Astrocyte (in vitro differentiated cells and primary cell): Measurements from ENCODE around the gene ARL9. TPM values are rescaled to one million over a fixed set of nuclear protein-coding genes. Genes with fewer than 3 reads are reported as not detected.

ENCODE experiments used
- DNase-seq: peaks from one replicate; pipeline ENCODE4 v3.0.0-alpha.2; 2010; ENCODE audit warnings: low read depth
- FAIRE-seq: peaks from 2 replicates; lab custom pipeline; 2011; peaks lifted over from hg19 to GRCh38; lab: Jason Lieb, UNC
- H2AFZ ChIP-seq: 2 replicates; pipeline ENCODE4 v1.6.0; 2012; ENCODE audit warnings: low read depth, low read length, inconsistent platforms
- H3K27ac ChIP-seq: 2 replicates; pipeline ENCODE4 v1.5.1; 2011; ENCODE audit warnings: low read depth, low read length, inconsistent platforms
- H3K27me3 ChIP-seq: 2 replicates; pipeline ENCODE4 v1.6.0; 2011; ENCODE audit warnings: low read length, inconsistent platforms; ENCODE audit not compliant: insufficient read depth
- H3K36me3 ChIP-seq: 2 replicates; pipeline ENCODE4 v1.5.1; 2011; ENCODE audit warnings: low read length, inconsistent platforms; ENCODE audit not compliant: insufficient read depth
- H3K4me1 ChIP-seq: 2 replicates; pipeline ENCODE4 v1.5.1; 2011; ENCODE audit warnings: low read length, inconsistent platforms; ENCODE audit not compliant: insufficient read depth
- H3K4me2 ChIP-seq: 2 replicates; pipeline ENCODE4 v1.6.0; 2012; ENCODE audit warnings: low read length, inconsistent platforms
- H3K4me3 ChIP-seq: 2 replicates; pipeline ENCODE4 v1.5.1; 2011; ENCODE audit warnings: low read depth, mild to moderate bottlenecking, low read length, inconsistent platforms; ENCODE audit not compliant: insufficient read depth
- H3K79me2 ChIP-seq: 2 replicates; pipeline ENCODE4 v1.6.0; 2012; ENCODE audit warnings: mild to moderate bottlenecking, low read length, inconsistent platforms; ENCODE audit not compliant: insufficient read depth
- H3K9ac ChIP-seq: 2 replicates; pipeline ENCODE4 v1.6.0; 2012; ENCODE audit warnings: mild to moderate bottlenecking, low read length, inconsistent platforms
- H3K9me3 ChIP-seq: 2 replicates; pipeline ENCODE4 v1.5.1; 2012; ENCODE audit warnings: low read depth, mild to moderate bottlenecking, low read length, inconsistent platforms; ENCODE audit not compliant: insufficient read depth
- H4K20me1 ChIP-seq: 2 replicates; pipeline ENCODE4 v1.6.0; 2012; ENCODE audit warnings: low read length, inconsistent platforms; ENCODE audit not compliant: insufficient read depth
- H3K27ac Mint-ChIP-seq: one replicate; pipeline ENCODE4 v1.8.0; 2021; ENCODE audit warnings: mild to moderate bottlenecking, mixed read lengths; ENCODE audit not compliant: unreplicated experiment
- H3K27me3 Mint-ChIP-seq: one replicate; pipeline ENCODE4 v1.8.0; 2021; ENCODE audit warnings: low read depth, mixed read lengths; ENCODE audit not compliant: unreplicated experiment
- H3K36me3 Mint-ChIP-seq: one replicate; pipeline ENCODE4 v1.8.0; 2021; ENCODE audit warnings: low read depth, mixed read lengths; ENCODE audit not compliant: unreplicated experiment
- H3K4me1 Mint-ChIP-seq: one replicate; pipeline ENCODE4 v1.8.0; 2021; ENCODE audit warnings: low read depth, mixed read lengths; ENCODE audit not compliant: unreplicated experiment
- H3K4me3 Mint-ChIP-seq: one replicate; pipeline ENCODE4 v1.8.0; 2021; ENCODE audit warnings: mild to moderate bottlenecking, moderate library complexity, mixed read lengths; ENCODE audit not compliant: unreplicated experiment
- H3K9me3 Mint-ChIP-seq: one replicate; pipeline ENCODE4 v1.8.0; 2021; ENCODE audit warnings: mild to moderate bottlenecking, mixed read lengths; ENCODE audit not compliant: unreplicated experiment
- CTCF ChIP-seq: IDR thresholded peaks from 2 replicates; pipeline ENCODE4 v1.5.1; 2011; ENCODE audit warnings: low read depth, mild to moderate bottlenecking, inconsistent platforms, low read length, moderate library complexity; ENCODE audit not compliant: insufficient read depth
- EZH2 ChIP-seq: IDR thresholded peaks from 2 replicates; pipeline ENCODE4 v1.6.1; 2012; ENCODE audit warnings: mild to moderate bottlenecking, low read length, inconsistent platforms; ENCODE audit not compliant: insufficient read depth
- total RNA-seq: library from RNA; stranded (reverse); gene quantifications from 2 replicates; pipeline ENCODE4 v1.2.1, GENCODE V29; 2021

Gene ARL9
- total RNA-seq, 1 donor from 2014 or later = 0.73 TPM

GRCh38 chr4:56466910-56467283 lies 38.7 kb upstream of the ARL9 start:
- H3K4me3 Mint-ChIP-seq = peak overlapping the region; percentile 97

GRCh38 chr4:56467284-56468096 lies 38.1 kb upstream of the ARL9 start, which contains the start of gene SRP72:
Gene SRP72, plus strand, starts transcription at chr4:56467617. Its CDS starts 19 bp downstream, at chr4:56467636.
- Histone ChIP-seq H3K9me3 (no peaks in the 10 kb centered on the region), H3K79me2 (peaks cover 83% of the 10 kb centered on the region), H2AFZ (peak within 1 kb of the TSS; percentile 90), H3K4me1 (peaks cover 11% of the 10 kb centered on the region), H4K20me1 (peaks cover 38% of the 10 kb centered on the region), H3K4me3 (peak within 1 kb of the TSS; percentile 100), H3K9ac (peak within 1 kb of the TSS; percentile 99), H3K36me3 (peaks cover 19% of the 10 kb centered on the region), H3K4me2 (peak within 1 kb of the TSS; percentile 99), H3K27me3 (no peaks in the 10 kb centered on the region), H3K27ac (peak within 1 kb of the TSS; percentile 95)
- peak within 1 kb of the TSS; percentile 97 for H3K4me3 Mint-ChIP-seq
- FAIRE-seq (no peak), DNase-seq (peak; percentile 83)
- no peak for TF ChIP-seq EZH2
- peak within 1 kb of the TSS; percentile 99 for H3K27ac Mint-ChIP-seq
- H3K4me1 Mint-ChIP-seq = peaks cover 18% of the 10 kb centered on the region
- no peaks in the 10 kb centered on the region for H3K9me3 Mint-ChIP-seq
- no peaks in the 10 kb centered on the region for H3K27me3 Mint-ChIP-seq
- peaks cover 5% of the 10 kb centered on the region for H3K36me3 Mint-ChIP-seq

More at GRCh38 chr4:56466910-56467283, 38.7 kb upstream of the ARL9 start:
- FAIRE-seq (no peak), DNase-seq (no peak)
- Mint-ChIP-seq H3K27ac (peak overlapping the region; percentile 99), H3K36me3 (peaks cover 5% of the 10 kb centered on the region), H3K4me1 (peaks cover 18% of the 10 kb centered on the region), H3K9me3 (no peaks in the 10 kb centered on the region), H3K27me3 (no peaks in the 10 kb centered on the region)
- Histone ChIP-seq H3K79me2 (peaks cover 83% of the 10 kb centered on the region), H3K36me3 (peaks cover 22% of the 10 kb centered on the region), H3K4me3 (peak overlapping the region; percentile 100), H3K4me1 (peaks cover 11% of the 10 kb centered on the region), H4K20me1 (peaks cover 38% of the 10 kb centered on the region), H3K9ac (peak overlapping the region; percentile 99), H3K27me3 (no peaks in the 10 kb centered on the region), H3K27ac (peak overlapping the region; percentile 95), H3K4me2 (peak overlapping the region; percentile 99), H3K9me3 (no peaks in the 10 kb centered on the region), H2AFZ (peak overlapping the region; percentile 90)
- no peak for TF ChIP-seq EZH2
- no peak for TF ChIP-seq CTCF

- peak overlapping the region; percentile 89 for H3K27ac Mint-ChIP-seq
- peak overlapping the region; percentile 99 for H3K4me2 ChIP-seq
- peak overlapping the region; percentile 97 for H3K4me3 Mint-ChIP-seq
- H3K4me1 Mint-ChIP-seq = peaks cover 18% of the 10 kb centered on the region
- H2AFZ ChIP-seq = peak overlapping the region; percentile 90
- H3K9me3 ChIP-seq = no peaks in the 10 kb centered on the region
- peak overlapping the region; percentile 99 for H3K9ac ChIP-seq
- H3K36me3 Mint-ChIP-seq = peaks cover 4% of the 10 kb centered on the region
- FAIRE-seq (no peak), DNase-seq (peak; percentile 31)
- H3K27ac ChIP-seq = peak overlapping the region; percentile 95
- H3K36me3 ChIP-seq = peaks cover 22% of the 10 kb centered on the region
- H3K79me2 ChIP-seq = peaks cover 83% of the 10 kb centered on the region
- H3K9me3 Mint-ChIP-seq = no peaks in the 10 kb centered on the region
- H3K27me3 ChIP-seq = no peaks in the 10 kb centered on the region
- no peaks in the 10 kb centered on the region for H3K27me3 Mint-ChIP-seq
- H4K20me1 ChIP-seq = peaks cover 38% of the 10 kb centered on the region
- peak overlapping the region; percentile 100 for H3K4me3 ChIP-seq
- TF ChIP-seq EZH2 = no peak
- H3K4me1 ChIP-seq = peaks cover 11% of the 10 kb centered on the region
Measured at GRCh38 chr4:56468097-56468422, 37.5 kb upstream of the ARL9 start.
